ENCODE measurements around the gene RANBP17. TPM values are rescaled to one million over a fixed set of nuclear protein-coding genes. Genes with fewer than 3 reads are reported as not detected.

Gene RANBP17
- 1 to 10 TPM in 2 of 4 donors, under 1 TPM in 2; 0.61 to 9.3 (median 1.9) TPM for total RNA-seq

- Histone ChIP-seq H3K4me3 (peak within 1 kb of the TSS; percentile 28 to 78 (median 53)), H3K27me3 (peaks cover 0 to 21% (median 0%) of the 10 kb centered on the region in 4 donors), H3K9me3 (peaks cover 0 to 28% (median 10%) of the 10 kb centered on the region in 3 donors), H3K4me1 (peaks cover 0 to 16% (median 4%) of the 10 kb centered on the region in 3 donors), H3K27ac (peak within 1 kb of the TSS in 2 of 4 donors; percentile 36 to 39), H3K36me3 (no peaks in the 10 kb centered on the region)
- intact Hi-C loops (cut with DNase I): no loop called here
- no peak for DNase-seq
- TF ChIP-seq CTCF (IDR thresholded peaks at IDR 0.05) (no peak), POLR2A (IDR thresholded peaks at IDR 0.05) (no peak)
- WGBS, 2 donors: 0 to 4% methylated on average over 1 to 15 of the region's 102 CpGs
Measured at GRCh38 chr5:170861917-170862766, at the start of gene RANBP17. RANBP17 (plus strand) TSS chr5:170862018.

DNA sequence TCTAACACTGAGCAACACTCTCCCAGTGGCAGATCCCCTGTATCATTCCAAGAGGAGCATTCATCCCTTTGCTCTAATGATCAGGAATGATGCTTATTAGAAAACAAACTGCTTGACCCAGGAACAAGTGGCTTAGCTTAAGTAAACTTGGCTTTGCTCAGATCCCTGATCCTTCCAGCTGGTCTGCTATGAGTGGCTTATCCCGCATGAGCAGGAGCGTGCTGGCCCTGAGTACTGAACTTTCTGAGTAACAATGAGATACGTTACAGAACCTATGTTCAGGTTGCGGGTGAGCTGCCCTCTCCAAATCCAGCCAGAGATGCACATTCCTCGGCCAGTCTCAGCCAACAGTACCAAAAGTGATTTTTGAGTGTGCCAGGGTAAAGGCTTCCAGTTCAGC lies 48.6 kb upstream of the RANBP17 start:
- no peak overlapping the region for H3K27ac ChIP-seq
- no peaks in the 10 kb centered on the region for H3K36me3 ChIP-seq
- 77 to 88% methylated on average over 3 to 5 of the region's 5 CpGs for WGBS, 2 donors
- no peak overlapping the region for H3K4me3 ChIP-seq
- no peaks in the 10 kb centered on the region for H3K9me3 ChIP-seq
- no peaks in the 10 kb centered on the region for H3K4me1 ChIP-seq
- intact Hi-C loops (cut with DNase I): no loop called here
- peaks cover 0 to 8% (median 0%) of the 10 kb centered on the region in 4 donors for H3K27me3 ChIP-seq
- no peak for DNase-seq
- no peak for TF ChIP-seq CTCF (IDR thresholded peaks at IDR 0.05)
- no peak for TF ChIP-seq POLR2A (IDR thresholded peaks at IDR 0.05)

DNA sequence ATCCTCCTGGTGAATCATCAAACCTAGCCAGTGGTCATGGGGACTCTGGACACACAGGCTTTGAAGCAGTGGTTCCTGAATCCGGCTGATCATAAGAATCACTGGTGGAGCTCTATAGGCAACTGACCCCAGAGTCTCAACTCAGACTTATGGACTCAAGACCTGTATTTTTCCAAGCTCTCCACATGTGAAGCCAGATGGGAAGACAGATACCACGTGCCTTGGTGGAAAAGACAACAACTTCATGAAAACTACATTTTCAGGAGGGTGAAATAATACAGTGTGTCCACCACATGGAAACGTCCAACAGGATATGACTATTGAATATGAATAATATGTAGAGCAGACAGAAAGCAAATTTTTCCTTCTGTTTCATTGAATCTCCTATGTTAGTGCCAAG lies 44.6 kb upstream of the RANBP17 start:
- WGBS, 2 donors: 60 to 70% methylated on average over 2 to 3 of the region's 3 CpGs
- Histone ChIP-seq H3K4me3 (no peak overlapping the region), H3K27ac (no peak overlapping the region), H3K9me3 (no peaks in the 10 kb centered on the region), H3K4me1 (peaks cover 0 to 12% (median 0%) of the 10 kb centered on the region in 3 donors), H3K36me3 (no peaks in the 10 kb centered on the region), H3K27me3 (no peaks in the 10 kb centered on the region)
- no peak for DNase-seq
- TF ChIP-seq POLR2A (IDR thresholded peaks at IDR 0.05) (no peak), CTCF (IDR thresholded peaks at IDR 0.05) (no peak)
- intact Hi-C loops (cut with DNase I): no loop called here

DNA sequence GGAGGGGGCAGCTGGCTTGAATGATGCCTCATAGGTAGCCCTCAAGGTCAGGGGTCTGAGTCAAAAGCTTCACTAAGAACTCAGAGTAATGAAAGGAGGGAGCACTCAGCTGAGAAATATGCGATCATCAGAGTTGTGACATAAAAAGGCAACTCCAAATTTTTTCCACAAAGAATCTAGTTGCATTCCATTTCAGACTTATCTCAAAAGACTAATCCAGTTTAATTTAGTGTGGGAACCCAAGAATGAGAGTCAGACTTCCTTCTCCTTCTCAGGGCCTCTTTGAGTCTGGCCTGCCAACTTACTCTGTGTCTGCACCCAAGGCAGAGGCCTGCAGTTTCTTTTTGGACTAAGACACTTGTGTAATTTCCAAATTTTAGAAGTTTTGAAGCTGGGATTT lies 43.6 kb upstream of the RANBP17 start:
- H3K27me3 ChIP-seq: no peaks in the 10 kb centered on the region
- no peak overlapping the region for H3K27ac ChIP-seq
- H3K4me1 ChIP-seq: peaks cover 0 to 12% (median 0%) of the 10 kb centered on the region in 3 donors
- H3K9me3 ChIP-seq: no peaks in the 10 kb centered on the region
- TF ChIP-seq CTCF (IDR thresholded peaks at IDR 0.05): no peak
- no peak for TF ChIP-seq POLR2A (IDR thresholded peaks at IDR 0.05)
- H3K36me3 ChIP-seq: no peaks in the 10 kb centered on the region
- H3K4me3 ChIP-seq: no peak overlapping the region
- 47 to 91% methylated on average over 1 of the region's 1 CpG for WGBS, 2 donors
- intact Hi-C loops (cut with DNase I): no loop called here
- no peak for DNase-seq

GRCh38 chr5:170819824-170820223 lies 42.0 kb upstream of the RANBP17 start:
- H3K27ac ChIP-seq: no peak overlapping the region
- no peaks in the 10 kb centered on the region for H3K27me3 ChIP-seq
- no peaks in the 10 kb centered on the region for H3K36me3 ChIP-seq
- TF ChIP-seq POLR2A (IDR thresholded peaks at IDR 0.05): no peak
- no peak for DNase-seq
- no peaks in the 10 kb centered on the region for H3K9me3 ChIP-seq
- H3K4me3 ChIP-seq: no peak overlapping the region
- intact Hi-C loops (cut with DNase I): no loop called here
- H3K4me1 ChIP-seq: peaks cover 0 to 12% (median 0%) of the 10 kb centered on the region in 3 donors
